ENCODE measurements around the gene SCN9A. TPM values are rescaled to one million over a fixed set of nuclear protein-coding genes. Genes with fewer than 3 reads are reported as not detected.
A peak's percentile ranks its signal among the peaks of the same experiment; 100 is the strongest.
"Not testable (repeated sequence)": the region's sequence is repeated elsewhere in the genome, so short reads cannot be mapped to it uniquely, and the experiment has no call there.

The SCN9A gene
- total RNA-seq, 1 donor from 2014 or later = 0.34 TPM

DNA sequence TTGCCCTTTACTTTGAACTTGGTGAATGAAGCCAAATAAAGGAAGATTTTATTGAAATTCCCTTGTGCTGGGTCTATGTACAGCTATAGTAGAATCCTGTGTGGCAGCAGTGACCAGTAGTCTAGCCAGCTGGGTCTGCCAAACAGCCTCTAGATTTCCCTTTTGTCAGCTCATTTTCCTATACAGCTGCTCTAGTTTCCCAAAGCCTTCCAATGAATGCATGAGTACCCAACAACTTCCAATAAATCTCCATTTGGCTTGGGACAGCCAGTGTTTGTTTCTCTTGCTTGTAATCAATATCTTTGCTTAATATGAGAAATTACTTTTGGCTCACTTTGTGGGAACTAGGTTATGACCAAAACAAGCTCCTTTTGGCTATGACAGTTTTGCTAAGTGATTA, 43.6 kb downstream of the SCN9A start:
- no peak for DNase-seq

DNA sequence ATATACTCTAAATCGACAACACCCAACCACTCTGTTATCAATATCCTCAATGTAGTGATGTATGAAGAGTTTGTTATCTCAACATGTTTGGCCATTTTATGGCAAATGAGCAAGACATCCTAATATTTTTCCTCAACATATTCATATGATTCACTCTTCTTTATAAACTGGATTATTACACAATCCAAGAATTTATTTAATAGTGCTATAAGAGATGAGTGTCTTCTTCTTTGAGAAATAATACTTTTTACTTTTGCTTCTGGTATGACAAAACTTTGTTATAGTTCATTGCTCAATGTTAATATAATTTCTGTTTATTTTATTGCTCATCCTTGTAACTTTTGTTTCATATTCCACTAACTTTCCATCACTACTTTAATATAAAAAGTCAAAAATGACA, 44.3 kb downstream of the SCN9A start:
- no peak for DNase-seq

DNA sequence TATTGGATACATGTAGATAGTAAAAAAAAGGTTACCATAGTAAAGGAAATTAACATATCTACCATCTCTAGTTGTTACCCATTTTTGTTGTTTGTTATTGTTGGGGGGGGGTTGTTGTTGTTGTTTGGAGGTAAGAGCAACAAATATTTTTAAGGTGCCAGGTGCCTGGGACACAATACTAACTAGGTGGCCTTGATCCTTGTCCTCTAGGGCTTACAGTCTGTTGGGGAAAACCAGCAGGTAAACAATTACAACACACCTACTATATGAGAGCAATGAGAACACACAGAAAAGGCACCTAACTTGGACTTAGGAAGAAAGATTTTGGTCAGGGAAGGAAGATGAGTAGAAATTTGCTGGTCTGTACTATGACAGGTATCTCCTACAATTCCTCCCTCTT, 46.3 kb downstream of the SCN9A start:
- no peak for DNase-seq

DNA sequence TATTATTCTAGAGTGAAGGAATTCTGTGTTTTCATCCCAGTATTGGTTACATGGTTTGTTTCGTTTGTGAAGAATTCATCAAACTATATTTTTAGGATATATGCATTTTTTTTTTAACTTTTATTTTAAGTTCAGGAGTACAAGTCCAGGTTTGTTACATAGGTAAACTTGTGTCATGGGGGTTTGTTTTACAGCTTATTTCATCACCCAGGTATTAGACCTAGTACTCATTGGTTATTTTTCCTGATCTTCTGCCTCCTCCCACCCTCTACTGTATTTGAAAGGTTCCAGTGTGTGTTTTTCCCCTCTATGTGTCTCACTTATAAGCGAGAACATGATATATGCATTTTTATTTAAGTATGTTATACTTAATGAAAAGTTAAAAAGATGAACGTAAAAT, 47.6 kb downstream of the SCN9A start:
- no peak for DNase-seq

DNA sequence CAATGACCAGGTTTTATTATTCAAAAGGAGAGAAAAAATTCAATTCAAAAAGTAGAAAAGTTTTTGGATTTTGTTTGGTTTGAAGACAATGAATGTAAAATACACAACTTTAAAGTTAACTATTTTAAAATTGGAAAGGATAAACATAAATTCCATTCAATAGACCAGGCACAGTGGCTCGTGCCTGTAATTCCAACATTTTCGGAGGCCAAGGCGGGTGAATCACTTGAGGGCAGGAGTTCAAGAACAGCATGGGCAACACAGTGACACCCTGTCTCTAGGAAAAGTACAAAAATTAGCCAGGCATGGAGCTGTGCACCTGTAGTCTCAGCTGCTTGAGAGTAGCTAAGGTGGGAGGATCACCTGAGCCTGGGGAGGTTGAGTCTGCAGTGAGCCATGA, 54.7 kb downstream of the SCN9A start:
- DNase-seq = no peak

DNA sequence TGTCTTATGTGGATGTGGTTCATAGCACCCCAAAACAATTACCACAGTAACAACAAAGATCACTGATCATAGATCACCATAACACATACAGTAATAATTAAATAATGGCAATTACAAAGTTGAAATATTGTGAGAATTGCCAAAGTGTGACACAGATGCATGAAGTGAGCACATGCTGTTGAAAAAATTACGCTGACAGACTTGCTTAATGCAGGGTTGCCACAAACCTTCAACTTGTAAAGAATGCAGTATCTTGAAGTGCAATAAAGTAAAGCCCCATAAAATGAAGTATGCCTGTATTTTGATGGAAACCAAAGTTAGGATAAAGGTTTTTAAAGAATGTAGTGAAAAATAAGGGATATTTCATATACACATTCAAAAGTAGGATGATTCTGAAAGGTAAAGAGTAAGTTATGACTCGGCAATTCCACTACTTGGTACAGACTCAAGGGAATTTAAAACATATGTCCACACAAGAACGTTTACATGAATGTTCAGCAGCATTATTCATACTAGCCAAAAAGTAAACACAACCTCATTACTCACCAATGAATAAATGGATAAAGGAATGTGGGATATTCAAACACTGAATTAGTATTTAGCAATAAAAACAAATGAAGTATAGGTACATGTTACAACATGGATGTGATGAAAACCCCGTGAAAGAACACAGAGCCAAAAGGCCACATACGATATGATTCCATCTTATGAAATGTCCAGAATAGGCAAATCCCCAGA, 61.6 kb downstream of the SCN9A start:
- DNase-seq = no peak

DNA sequence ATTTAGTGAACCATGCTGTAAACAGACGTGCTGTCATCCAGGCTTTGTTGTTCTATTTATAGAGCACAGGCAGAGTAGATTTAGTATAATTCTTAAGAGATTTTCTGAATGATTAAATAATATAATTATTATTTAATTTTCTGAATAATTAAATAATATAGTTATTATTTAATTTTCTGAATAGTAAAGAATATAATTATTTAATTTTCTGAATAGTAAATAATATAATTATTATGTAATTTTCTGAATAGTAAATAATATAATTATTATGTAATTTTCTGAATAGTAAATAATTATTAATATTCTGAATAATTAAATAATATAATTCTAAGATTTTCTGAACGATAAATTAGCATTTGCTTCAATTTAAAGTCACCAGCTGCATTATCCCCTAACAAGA, 62.9 kb downstream of the SCN9A start:
- not testable (repeated sequence) for DNase-seq

DNA sequence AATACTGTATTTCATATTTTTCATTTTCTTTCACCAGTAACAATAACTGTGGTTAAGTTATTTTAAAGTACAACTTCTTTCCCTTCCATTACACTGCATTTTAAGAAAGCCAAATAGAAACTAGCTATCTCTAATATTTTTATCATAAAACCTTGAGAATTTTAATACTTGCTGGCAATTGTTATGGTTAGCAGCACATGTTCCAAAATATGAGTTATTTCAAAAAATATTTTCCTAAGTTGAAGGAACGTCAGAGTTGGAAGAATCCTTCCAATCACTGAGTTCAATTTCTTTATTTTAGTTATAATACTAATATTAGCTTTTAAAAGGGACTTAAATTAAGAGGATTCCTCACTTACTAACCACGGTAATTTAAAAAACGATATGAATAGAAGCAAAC, 68.4 kb downstream of the SCN9A start:
- DNase-seq = no peak

DNA sequence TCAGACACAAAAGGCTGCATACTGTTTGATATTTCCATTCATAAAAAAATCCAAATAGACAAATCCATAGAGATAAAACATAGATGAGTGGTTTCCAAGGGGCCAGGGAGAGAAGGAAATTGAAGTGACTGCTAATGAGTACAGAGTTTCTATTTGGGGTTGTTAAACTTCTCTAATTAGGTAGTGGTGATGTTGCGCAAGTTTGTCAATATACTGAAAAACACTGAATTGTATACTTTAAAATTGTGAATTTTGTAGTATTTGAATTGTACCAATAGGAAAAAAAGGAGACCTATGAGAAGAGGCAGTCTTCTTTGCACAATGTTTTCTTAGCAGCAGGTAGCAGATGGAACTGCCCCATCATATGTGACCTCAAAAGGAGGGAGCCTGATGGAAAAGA, 71.1 kb downstream of the SCN9A start:
- no peak for DNase-seq

DNA sequence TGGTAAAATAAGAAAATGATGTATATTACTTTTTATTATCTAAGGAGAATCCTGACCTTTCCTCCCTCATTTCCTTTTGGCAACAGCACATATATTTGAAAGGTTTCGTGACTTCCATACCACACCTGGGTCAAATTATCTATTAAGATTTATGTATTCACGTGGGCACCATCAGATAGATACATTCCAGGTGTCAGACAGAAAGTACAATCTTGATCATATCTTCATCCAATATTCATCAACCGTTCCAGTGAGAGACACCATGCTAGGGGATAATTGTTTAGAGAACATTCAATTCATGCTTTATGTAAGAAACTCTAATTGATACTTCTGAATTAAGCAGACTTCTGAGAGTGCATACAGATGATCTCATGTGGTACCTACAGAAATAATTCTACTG, 73.7 kb downstream of the SCN9A start:
- DNase-seq = no peak

DNA sequence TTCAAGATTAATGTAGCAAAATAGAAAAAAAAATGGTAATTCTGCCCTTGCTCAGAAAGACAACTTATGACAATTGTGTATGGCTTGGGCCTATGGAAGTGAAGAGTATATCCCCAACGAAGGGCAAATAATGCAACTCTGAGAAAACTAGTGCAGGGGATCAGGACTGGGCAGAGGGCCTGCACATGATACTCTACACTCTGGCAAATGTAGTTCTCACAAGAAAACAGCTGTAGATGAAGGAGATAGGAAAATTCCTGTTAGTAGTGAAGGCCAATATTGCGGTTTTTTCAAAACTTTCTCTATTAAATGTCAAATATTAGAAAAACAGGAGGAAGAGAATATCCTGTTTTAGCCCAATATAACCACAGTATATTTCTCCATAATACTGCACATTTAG, 77.8 kb downstream of the SCN9A start:
- no peak for DNase-seq

DNA sequence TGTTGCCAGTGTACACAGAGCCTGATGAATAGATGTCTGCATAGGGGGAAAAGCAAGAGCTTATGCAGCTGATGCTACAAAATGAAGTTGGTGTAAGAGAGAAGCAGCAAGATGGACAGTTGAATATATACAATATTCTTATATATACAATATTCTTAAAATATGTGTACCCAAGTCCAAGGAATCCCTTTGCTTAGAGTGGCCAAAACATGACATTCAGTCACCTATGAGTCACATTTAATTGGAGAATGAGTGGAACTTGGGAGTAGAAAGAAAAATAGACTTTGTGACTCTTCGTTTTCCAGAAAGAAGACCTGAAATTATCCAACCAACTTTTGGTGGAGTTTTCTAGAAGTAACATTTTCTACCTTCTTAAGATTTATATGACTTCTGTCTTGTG, 81.8 kb downstream of the SCN9A start:
- DNase-seq = no peak

DNA sequence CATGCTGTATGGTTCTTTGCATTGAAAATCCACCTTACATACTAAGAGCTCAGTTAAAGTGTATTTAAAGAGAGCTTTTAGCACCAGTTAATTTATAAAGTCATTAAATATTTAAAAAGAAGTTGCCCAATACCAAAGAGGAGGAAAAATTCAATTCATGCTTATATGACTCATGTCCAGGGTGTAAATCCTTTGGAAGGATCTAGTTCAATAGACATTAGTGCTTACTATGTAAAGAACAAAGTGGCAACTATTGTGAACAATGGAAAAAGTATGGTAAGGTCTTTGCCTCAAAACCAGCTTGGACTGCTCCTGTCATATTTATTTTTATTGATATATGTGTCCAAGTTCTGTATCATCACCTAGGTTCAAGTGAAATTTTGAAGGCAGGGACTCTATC, 90.5 kb downstream of the SCN9A start:
- no peak for DNase-seq

DNA sequence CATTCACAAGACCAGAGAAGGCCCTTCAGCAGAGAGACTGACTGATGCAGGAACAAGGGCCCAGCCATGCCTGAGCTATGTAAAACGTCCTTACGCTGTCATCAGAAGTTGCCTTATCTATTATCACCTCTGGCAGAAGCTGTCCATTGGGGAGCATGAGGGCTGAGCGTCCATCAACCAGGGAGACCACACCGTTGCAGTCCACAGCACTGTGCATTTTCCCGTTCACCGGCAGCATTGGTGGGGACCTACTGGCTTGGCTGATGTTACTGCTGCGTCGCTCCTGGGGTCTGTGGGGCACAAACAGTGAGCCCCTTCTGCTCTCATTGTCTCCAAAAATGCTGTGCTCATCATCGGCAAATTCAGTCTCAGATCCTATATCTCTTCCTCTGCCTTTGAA, 91.4 kb downstream of the SCN9A start:
- no peak for DNase-seq

DNA sequence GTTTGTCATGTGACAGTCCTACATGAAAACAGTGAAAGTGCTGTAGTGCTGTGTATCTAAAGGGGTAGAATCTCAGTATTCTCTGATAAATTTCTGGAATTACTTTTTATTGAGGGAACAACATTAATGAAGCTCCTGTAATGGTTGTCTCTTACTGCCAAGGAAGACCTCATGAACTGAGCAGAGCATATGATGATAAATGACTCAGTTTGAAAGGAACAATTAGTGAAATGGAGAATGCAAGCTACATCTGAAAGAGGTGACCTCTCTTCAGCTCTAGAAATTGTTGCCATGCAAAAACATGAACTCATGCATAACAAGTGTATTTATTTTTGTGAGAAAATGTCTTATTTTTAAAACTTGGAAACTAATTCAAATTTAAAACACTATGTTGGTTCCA, 93.6 kb downstream of the SCN9A start:
- no peak for DNase-seq

DNA sequence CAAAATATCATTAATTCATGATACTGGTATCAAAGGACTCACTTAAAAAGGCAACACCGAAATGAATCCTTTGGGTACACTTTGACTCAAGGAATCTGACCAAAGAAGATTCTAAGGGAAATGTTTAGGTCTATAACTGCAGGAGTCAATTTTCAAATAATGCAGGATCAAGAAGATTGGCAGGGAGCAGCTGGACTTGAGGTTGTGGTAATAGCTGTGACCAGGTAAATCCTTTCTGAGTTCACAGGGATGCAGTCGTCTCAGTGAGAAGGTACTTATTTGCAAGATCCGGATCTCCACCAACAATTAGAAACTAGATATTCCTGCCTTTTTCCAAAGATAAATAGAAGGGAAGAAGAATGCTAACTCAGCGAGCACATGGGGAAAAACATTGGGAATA, 96.9 kb downstream of the SCN9A start:
- no peak for DNase-seq

DNA sequence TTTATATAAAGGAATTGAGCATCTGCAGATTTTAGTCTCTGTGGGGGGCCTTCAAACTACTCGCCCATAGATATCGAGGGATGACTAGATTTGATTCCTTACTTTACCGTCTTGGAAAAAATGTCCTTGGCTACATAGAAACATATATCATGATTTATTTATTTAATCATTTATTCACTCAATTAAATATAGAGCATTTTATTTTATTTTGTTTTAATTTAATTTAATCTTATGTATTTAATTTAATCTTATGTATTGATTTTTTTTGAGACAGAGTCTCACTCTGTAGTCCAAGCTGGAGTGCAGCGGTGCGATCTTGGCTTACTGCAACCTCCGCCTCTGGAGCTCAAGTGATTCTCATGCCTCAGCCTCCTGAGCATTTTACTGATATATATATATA, 105.4 kb downstream of the SCN9A start:
- DNase-seq = no peak

DNA sequence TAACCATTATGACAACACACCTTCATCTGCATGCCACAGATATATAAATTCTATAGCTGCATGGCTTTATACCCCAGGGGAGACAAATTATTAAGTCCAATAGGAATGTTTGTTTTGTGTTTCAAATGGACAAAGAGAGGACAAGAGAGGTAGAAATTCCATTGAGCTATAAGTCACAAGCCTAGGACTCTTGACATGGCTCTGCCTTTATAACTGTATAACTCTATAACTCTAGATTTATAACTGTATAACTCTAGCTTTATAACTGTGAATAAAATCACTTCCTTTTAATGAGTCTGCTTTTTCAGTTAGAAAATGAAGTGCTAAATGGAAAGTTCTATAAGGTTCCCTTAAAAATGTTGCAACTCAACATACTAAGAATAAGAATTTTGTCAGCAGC, 106.4 kb downstream of the SCN9A start:
- DNase-seq = no peak

DNA sequence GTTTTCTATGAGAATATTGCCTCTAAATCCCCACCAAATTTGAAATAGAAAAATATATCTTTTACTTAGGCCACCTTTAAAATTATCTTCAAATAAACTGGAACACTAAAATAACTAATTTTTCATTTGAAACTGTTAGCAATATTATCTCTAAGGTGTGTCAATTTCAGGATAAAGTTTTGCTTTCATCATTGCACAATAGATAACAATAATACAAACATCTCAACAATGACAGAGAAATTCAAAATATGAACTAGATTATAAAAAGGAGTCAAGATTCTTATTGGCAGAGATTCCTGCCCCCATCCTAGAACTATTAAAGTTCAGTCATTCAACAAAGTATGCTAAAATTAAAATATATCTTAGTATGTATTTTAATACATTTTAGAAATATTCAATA, 117.9 kb downstream of the SCN9A start:
- DNase-seq = no peak

DNA sequence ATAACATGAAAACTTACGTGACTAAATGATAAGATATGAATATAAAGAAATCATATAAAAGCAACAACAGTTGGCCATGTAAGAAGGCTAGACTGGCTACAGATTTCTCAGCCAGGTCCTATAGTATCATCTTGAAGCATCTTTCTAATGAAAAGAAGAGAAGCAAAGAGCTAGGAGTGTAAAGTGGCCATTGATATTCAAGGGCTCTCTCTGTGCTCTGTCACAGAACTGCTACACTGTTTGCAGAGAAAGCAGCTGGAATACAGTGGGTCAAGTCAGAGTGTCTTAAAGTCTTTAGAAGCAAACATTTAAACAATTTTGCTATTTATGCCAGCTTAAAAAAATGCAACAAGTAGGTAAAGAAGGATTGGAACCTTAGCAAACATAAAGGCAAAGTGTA, 118.8 kb downstream of the SCN9A start:
- no peak for DNase-seq

DNA sequence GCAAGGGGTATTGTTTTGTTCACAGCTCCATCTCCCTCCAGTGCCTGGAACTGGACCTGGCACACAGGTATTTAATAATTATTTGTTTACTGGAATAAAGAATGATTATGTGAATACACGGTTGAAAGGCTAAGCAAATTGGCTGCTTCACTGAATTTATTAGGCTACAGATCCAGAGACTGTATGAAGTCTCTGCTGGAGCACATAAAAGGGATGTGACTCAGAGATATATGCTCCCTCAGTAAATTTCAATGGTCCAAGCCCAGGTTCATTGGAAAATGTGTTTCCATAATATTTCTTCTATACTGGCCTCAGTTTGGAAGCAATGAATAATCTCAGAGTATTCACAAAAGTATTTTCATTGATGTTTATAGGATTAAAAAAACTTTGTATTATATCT, 126.4 kb downstream of the SCN9A start:
- no peak for DNase-seq

DNA sequence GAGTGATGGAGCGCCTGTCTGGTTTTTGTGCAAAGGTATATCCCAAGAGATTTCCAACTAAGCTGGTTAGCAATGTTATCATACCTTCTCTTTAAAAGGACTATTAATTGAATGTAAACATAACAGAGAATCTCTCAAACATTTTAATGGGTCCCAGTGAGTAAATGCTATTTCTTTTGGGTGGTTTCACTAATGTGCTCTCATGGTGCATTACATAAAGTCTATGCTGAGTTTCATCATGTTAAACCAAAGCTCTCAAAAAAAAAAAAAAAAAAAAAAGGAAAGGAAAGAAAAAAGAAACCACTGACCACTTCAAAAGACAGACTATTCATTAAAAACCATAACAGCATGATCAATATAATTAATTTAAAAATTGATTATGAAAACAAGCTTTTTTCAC, 128.8 kb downstream of the SCN9A start:
- no peak for DNase-seq

DNA sequence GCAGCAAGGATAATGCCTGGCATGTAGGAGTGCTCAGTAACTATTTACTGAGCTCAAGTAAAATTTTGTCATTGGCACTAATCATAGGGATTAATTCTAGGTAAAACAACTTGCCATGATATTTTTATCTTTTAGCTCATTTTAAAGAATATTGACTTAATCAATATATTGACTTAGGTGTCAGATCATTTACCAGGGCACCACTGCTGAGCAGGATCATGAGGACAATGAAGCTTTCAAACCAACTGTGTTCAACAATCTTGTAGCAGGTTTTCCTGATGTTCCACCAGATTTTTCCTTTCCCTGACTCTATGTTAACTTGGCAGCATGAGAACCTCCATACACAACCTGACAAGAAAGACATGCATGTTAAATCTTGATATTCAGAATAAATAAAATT, 133.4 kb downstream of the SCN9A start:
- no peak for DNase-seq

DNA sequence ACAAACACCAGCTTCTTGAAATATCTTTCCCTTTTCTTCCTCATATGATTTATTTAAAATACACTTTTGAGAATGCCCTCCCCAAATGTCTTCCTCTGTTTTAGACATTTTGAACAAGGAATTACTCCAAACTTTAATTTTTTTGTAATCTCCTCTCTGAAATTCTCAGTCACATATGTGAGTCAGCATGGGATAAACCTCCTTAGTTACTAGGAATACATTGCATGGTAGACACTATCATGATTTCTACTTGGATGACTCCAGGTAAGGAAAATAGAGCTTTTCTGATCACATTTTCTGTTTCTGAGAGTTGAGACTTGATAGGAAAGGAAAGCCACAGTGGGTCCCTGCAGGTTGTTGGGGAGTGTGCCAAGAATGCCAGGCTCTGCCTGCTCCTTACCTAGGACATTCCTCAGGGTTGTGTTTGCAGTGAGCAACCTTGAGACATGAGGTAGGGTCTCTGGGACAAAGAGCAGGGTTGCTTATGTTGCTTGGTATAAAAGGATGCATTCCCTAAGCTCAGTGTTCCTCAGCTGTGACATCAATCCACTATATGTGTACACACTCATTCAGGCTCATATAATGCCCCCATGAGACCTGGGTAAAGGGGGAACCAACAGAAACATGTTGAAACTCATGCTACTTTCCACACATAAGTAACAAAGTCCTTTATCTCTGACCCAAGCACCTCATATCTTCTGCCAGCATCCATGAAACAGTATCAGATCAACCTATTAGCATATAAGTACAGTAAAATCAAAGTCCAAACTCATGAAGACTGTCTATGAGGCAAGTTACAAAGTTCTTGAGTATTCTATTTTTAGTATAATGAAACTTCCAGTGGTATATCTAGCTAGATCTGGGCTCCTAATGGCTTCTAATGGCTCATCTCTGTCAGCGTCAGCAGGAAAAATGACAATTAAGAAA, 135.1 kb downstream of the SCN9A start:
- peak; percentile 9 for DNase-seq

All from dermis blood vessel endothelial cell (primary cell).